ENCODE data around the gene SLMAP. TPM values are rescaled to one million over a fixed set of nuclear protein-coding genes. Genes with fewer than 3 reads are reported as not detected.
A peak's percentile ranks its signal among the peaks of the same experiment; 100 is the strongest.

The SLMAP gene
- polyA plus RNA-seq, 1 of the 3 experiments (the other 2 are of a cell fraction) = 10.5 TPM

GRCh38 chr3:57826245-57826951 is 70.3 kb downstream of the SLMAP start:
- peaks cover 6% of the 10 kb centered on the region; the same call in 1 of the 2 replicates for H4K20me1 ChIP-seq (ENCODE audit: insufficient read depth)
- POLR2A ChIA-PET = no interaction called here
- no peaks in the 10 kb centered on the region for H3K9me2 ChIP-seq
- DNase-seq = no peak
- no peaks in the 10 kb centered on the region for H3K27me3 ChIP-seq (ENCODE audit: insufficient read depth)
- H3K4me1 ChIP-seq (ENCODE audit: control insufficient read depth in 1 of 2, insufficient read depth in 2 of 2, low read depth in 1 of 2, low read length in 1 of 2) = no peaks in the 10 kb centered on the region; a peak in 2 of 4 replicates
- WGBS (ENCODE audit: low lambda C conversion rate) = 97% methylated on average over 1 of the region's 1 CpG
- H3K79me2 ChIP-seq (ENCODE audit: insufficient read depth) = peaks cover 54% of the 10 kb centered on the region
- CTCF ChIA-PET = interaction anchor here (0.6 to 1.6 kb wide), 10 partner anchors 13 to 323 kb away, joined by 3 to 7 read pairs (median 3); no protein-coding TSS in a partner anchor
- H3K4me3 ChIP-seq (ENCODE audit: low read depth in 2 of 2, low read length in 1 of 2) = no peak overlapping the region
- H3F3A ChIP-seq (replicated peaks; ENCODE audit: insufficient read depth) = peaks cover 3% of the 10 kb centered on the region
- H3K36me3 ChIP-seq (replicated peaks in 1 of 2; ENCODE audit: control insufficient read depth in 1 of 2, insufficient read depth in 2 of 2, low read length in 1 of 2) = peaks cover 0 to 4% of the 10 kb centered on the region in 2 experiments
- no peak overlapping the region for H2AFZ ChIP-seq (ENCODE audit: low read depth)
- TF ChIP-seq RAD21 (IDR thresholded peaks at IDR 0.05; ENCODE audit: low read length) = peak; percentile 63
- peak; percentile 55 for TF ChIP-seq CTCF (IDR thresholded peaks at IDR 0.05)
- peak; percentile 24 for TF ChIP-seq SMC3 (IDR thresholded peaks at IDR 0.05; ENCODE audit: low read depth, low read length)
- TF ChIP-seq PBX3 (IDR thresholded peaks at IDR 0.05) = no peak
- TF ChIP-seq EZH2phosphoT487 (IDR thresholded peaks at IDR 0.05; ENCODE audit: borderline replicate concordance, low read depth) = no peak
- no peak overlapping the region; a peak in 2 of 4 replicates for H3K27ac ChIP-seq (ENCODE audit: low read depth in 2 of 2, low read length in 1 of 2)
- H3K9ac ChIP-seq = no peak overlapping the region
- H3K9me3 ChIP-seq = no peaks in the 10 kb centered on the region
- H3K4me2 ChIP-seq = no peak overlapping the region

GRCh38 chr3:57826952-57827723 is 71.0 kb downstream of the SLMAP start:
- no peak for DNase-seq
- no peak overlapping the region for H3K9ac ChIP-seq
- no peaks in the 10 kb centered on the region for H3K9me3 ChIP-seq
- no peak overlapping the region for H3K4me3 ChIP-seq (ENCODE audit: low read depth in 2 of 2, low read length in 1 of 2)
- H2AFZ ChIP-seq (ENCODE audit: low read depth) = no peak overlapping the region
- H3K4me2 ChIP-seq = no peak overlapping the region
- peaks cover 0 to 3% of the 10 kb centered on the region in 2 experiments; a peak in 2 of 4 replicates for H3K4me1 ChIP-seq (ENCODE audit: control insufficient read depth in 1 of 2, insufficient read depth in 2 of 2, low read depth in 1 of 2, low read length in 1 of 2)
- peaks cover 53% of the 10 kb centered on the region for H3K79me2 ChIP-seq (ENCODE audit: insufficient read depth)
- peaks cover 3 to 4% of the 10 kb centered on the region in 2 experiments for H3K36me3 ChIP-seq (replicated peaks in 1 of 2; ENCODE audit: control insufficient read depth in 1 of 2, insufficient read depth in 2 of 2, low read length in 1 of 2)
- ChIA-PET POLR2A (no interaction called here), CTCF (interaction anchor here (0.7 to 1.6 kb wide), 6 partner anchors 11 to 237 kb away, joined by 3 to 7 read pairs (median 3); no protein-coding TSS in a partner anchor)
- no peaks in the 10 kb centered on the region for H3K9me2 ChIP-seq
- H4K20me1 ChIP-seq (ENCODE audit: insufficient read depth) = peaks cover 6% of the 10 kb centered on the region; the same call in 1 of the 2 replicates
- H3K27ac ChIP-seq (ENCODE audit: low read depth in 2 of 2, low read length in 1 of 2) = no peak overlapping the region
- H3F3A ChIP-seq (replicated peaks; ENCODE audit: insufficient read depth) = peaks cover 3% of the 10 kb centered on the region
- H3K27me3 ChIP-seq (ENCODE audit: insufficient read depth) = no peaks in the 10 kb centered on the region
- WGBS (ENCODE audit: low lambda C conversion rate) = 88% methylated on average over 1 of the region's 1 CpG
- TF ChIP-seq FOXJ3 (CRISPR knock-in tag; IDR thresholded peaks at IDR 0.05) (no peak), EP300 (IDR thresholded peaks at IDR 0.05; ENCODE audit: borderline replicate concordance in 1 of 2, low read depth in 1 of 2, low read length in 1 of 2) (no peak), POLR2AphosphoS5 (IDR thresholded peaks at IDR 0.05; ENCODE audit: low read depth, low read length) (no peak), FOSL2 (IDR thresholded peaks at IDR 0.05; ENCODE audit: borderline replicate concordance, low read depth) (no peak), FOXM1 (IDR thresholded peaks at IDR 0.05; ENCODE audit: low read depth) (no peak), TEAD4 (IDR thresholded peaks at IDR 0.05; ENCODE audit: borderline replicate concordance, insufficient read depth) (no peak), ZBTB33 (IDR thresholded peaks at IDR 0.05; ENCODE audit: borderline replicate concordance, low read depth) (no peak), JUND (IDR thresholded peaks at IDR 0.05) (no peak), RCOR1 (IDR thresholded peaks at IDR 0.05; ENCODE audit: low read length) (no peak), GABPA (IDR thresholded peaks at IDR 0.05; ENCODE audit: low read depth) (no peak), PBX3 (IDR thresholded peaks at IDR 0.05) (no peak), RXRA (IDR thresholded peaks at IDR 0.05; ENCODE audit: borderline replicate concordance, low read depth) (no peak), CHD2 (IDR thresholded peaks at IDR 0.05; ENCODE audit: low read length, partially characterized antibody) (no peak), NFIC (IDR thresholded peaks at IDR 0.05; ENCODE audit: borderline replicate concordance) (no peak), TAF1 (IDR thresholded peaks at IDR 0.05; ENCODE audit: borderline replicate concordance, low read depth, low read length) (no peak), TCF12 (IDR thresholded peaks at IDR 0.05) (no peak)

All from SK-N-SH (cell line).